Adrenal gland (tissue), 5 donors: ENCODE results near the gene THADA.

ENCODE experiments used
- POLR2A ChIP-seq, 2 donors: fragments of 450-650 bp; IDR thresholded peaks; one replicate each; pipeline ENCODE4 v1.6.1; 2017; ENCODE audit warnings: antibody characterized with exemption in 2 of 2, mild to moderate bottlenecking in 2 of 2, moderate library complexity in 1 of 2
- TF ChIP-seq, protein P1 (sequence below), 6 experiments: fragments of 450-650 bp in 4 of 6; fragments of 200-600 bp in 2 of 6; sonication (generic) in 1 of 6; IDR thresholded peaks; 1 replicate in 5 of 6; 2 replicates in 1 of 6; pipeline versions ENCODE4 v1.5.1 to v1.8.0; 2016 to 2021; ENCODE audit warnings: antibody characterized with exemption in 6 of 6, mild to moderate bottlenecking in 2 of 6, moderate library complexity in 1 of 6
- donor health status: DM: no; HTN: no; CAD: no.

DNA sequence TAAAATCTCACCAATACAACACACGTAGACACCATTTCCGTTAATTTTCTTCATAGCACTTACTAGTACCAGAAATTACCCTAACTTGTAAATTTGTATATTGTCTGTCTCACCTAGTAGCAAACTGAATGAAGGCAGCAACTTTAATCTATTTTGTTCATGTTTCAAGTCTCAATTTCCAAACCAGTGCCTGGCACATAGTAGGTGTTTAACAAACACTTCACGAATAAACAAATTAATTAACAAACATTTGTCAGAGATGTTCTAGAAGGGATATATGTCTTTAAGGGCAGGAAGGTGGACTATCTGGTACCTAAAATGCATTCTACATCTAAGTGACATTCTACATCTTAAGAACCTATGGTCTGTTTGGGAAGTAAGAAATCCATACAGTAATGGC lies 963 bp downstream of the THADA start:
- no peak for TF ChIP-seq POLR2A (IDR thresholded peaks at IDR 0.05)
- TF ChIP-seq, protein P1, sequence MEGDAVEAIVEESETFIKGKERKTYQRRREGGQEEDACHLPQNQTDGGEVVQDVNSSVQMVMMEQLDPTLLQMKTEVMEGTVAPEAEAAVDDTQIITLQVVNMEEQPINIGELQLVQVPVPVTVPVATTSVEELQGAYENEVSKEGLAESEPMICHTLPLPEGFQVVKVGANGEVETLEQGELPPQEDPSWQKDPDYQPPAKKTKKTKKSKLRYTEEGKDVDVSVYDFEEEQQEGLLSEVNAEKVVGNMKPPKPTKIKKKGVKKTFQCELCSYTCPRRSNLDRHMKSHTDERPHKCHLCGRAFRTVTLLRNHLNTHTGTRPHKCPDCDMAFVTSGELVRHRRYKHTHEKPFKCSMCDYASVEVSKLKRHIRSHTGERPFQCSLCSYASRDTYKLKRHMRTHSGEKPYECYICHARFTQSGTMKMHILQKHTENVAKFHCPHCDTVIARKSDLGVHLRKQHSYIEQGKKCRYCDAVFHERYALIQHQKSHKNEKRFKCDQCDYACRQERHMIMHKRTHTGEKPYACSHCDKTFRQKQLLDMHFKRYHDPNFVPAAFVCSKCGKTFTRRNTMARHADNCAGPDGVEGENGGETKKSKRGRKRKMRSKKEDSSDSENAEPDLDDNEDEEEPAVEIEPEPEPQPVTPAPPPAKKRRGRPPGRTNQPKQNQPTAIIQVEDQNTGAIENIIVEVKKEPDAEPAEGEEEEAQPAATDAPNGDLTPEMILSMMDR (IDR thresholded peaks at IDR 0.05), result no peak
